Neural crest cell (in vitro differentiated cells): Measurements from ENCODE around the gene LINC00237. TPM values are rescaled to one million over a fixed set of nuclear protein-coding genes. Genes with fewer than 3 reads are reported as not detected.

Experiments
- DNase-seq: peaks from one replicate; pipeline ENCODE4 v3.0.0; 2021; ENCODE audit warnings: low read depth, mixed read lengths, low spot score
- H3K27ac Mint-ChIP-seq: one replicate; pipeline ENCODE4 v1.8.0; 2021; ENCODE audit warnings: mild to moderate bottlenecking, mixed read lengths; ENCODE audit not compliant: unreplicated experiment
- H3K27me3 Mint-ChIP-seq: 2 replicates; pipeline ENCODE4 v1.8.0; 2021; ENCODE audit warnings: low read depth, mild to moderate bottlenecking, mixed read lengths
- H3K36me3 Mint-ChIP-seq: 2 replicates; pipeline ENCODE4 v1.8.0; 2021; ENCODE audit warnings: low read depth, mild to moderate bottlenecking, mixed read lengths
- H3K4me1 Mint-ChIP-seq: 2 replicates; pipeline ENCODE4 v1.8.0; 2021; ENCODE audit warnings: mixed read lengths
- H3K4me3 Mint-ChIP-seq: one replicate; pipeline ENCODE4 v1.8.0; 2021; ENCODE audit warnings: mild to moderate bottlenecking, mixed read lengths
- H3K9me3 Mint-ChIP-seq: 2 replicates; pipeline ENCODE4 v1.8.0; 2021; ENCODE audit warnings: mixed read lengths
- total RNA-seq: library from RNA; stranded (reverse); gene quantifications from 2 replicates; pipeline ENCODE4 v1.2.1, GENCODE V29; 2021
- TF ChIP-seq, protein P1 (sequence below): fragments of 200-600 bp; sonication (generic); conservative IDR thresholded peaks from 2 replicates; pipeline ENCODE4 v1.5.0; 2021; ENCODE audit warnings: antibody characterized with exemption, mild to moderate bottlenecking

Gene LINC00237
- total RNA-seq, 1 donor from 2014 or later = not detected

DNA sequence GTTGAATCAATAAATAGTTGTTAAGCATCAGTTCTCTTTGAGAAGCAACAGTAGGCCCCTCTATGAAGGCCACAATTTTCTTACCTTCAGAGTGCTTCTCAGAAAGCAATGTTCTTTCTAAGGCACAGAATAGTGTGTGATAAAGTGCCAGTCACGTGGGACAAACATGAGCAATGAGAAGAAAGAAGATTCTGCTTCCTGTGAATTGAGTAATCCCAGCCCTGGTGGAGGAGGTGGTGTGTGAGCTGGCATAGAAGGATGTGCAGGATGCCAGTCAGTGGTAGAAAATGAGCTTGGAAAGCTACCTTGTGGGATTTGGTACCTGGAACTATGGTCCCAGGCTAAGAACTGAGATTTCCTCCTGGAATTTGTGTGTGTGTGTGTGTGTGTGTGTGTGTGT lies 41.4 kb upstream of the LINC00237 start:
- no peak overlapping the region for H3K4me3 Mint-ChIP-seq
- no peaks in the 10 kb centered on the region for H3K36me3 Mint-ChIP-seq
- H3K27ac Mint-ChIP-seq = no peak overlapping the region
- no peaks in the 10 kb centered on the region for H3K27me3 Mint-ChIP-seq
- no peaks in the 10 kb centered on the region for H3K4me1 Mint-ChIP-seq
- no peaks in the 10 kb centered on the region for H3K9me3 Mint-ChIP-seq
- DNase-seq = no peak
- TF ChIP-seq, protein P1, sequence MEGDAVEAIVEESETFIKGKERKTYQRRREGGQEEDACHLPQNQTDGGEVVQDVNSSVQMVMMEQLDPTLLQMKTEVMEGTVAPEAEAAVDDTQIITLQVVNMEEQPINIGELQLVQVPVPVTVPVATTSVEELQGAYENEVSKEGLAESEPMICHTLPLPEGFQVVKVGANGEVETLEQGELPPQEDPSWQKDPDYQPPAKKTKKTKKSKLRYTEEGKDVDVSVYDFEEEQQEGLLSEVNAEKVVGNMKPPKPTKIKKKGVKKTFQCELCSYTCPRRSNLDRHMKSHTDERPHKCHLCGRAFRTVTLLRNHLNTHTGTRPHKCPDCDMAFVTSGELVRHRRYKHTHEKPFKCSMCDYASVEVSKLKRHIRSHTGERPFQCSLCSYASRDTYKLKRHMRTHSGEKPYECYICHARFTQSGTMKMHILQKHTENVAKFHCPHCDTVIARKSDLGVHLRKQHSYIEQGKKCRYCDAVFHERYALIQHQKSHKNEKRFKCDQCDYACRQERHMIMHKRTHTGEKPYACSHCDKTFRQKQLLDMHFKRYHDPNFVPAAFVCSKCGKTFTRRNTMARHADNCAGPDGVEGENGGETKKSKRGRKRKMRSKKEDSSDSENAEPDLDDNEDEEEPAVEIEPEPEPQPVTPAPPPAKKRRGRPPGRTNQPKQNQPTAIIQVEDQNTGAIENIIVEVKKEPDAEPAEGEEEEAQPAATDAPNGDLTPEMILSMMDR = no peak

DNA sequence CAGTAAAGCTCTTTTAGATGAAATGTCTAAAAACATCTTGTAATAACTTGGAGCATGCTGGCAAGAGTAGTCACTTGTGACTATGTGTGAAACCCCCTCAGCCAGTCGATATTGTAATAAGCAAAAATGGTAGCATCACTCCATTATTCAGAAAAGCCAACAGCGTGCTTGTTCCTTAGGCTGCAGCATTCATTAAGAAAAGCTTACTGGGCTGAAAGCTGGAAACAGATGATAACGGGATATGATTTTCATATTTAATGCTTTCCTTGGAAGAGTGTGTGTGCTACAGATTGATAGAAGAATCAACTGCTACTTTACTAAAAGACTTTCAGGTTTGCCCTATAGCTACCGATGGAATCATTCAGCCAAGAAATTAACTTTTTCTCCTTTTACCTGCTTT lies 40.1 kb upstream of the LINC00237 start:
- H3K4me3 Mint-ChIP-seq = no peak overlapping the region
- H3K4me1 Mint-ChIP-seq = no peaks in the 10 kb centered on the region
- no peak overlapping the region for H3K27ac Mint-ChIP-seq
- DNase-seq = no peak
- TF ChIP-seq, protein P1 = no peak
- H3K36me3 Mint-ChIP-seq = no peaks in the 10 kb centered on the region
- H3K27me3 Mint-ChIP-seq = no peaks in the 10 kb centered on the region
- no peaks in the 10 kb centered on the region for H3K9me3 Mint-ChIP-seq

DNA sequence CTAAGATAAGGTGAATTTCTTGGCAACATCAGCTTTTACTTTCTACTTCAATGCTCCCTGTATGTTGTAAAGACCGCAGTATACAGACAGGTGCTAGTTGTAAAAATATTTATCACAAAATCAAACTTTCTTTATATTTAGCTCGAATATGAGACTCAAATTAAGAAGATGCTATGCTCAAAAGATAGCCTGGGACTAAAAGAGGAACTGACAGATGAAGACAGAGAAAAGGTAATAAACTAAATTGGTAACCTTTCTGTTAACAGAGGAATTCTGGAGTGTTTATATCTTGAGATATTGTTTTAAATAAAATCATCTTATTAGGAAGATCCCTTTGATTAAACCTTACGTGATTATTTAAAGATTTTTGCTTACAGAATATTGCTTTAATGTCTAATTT lies 39.3 kb upstream of the LINC00237 start:
- H3K27me3 Mint-ChIP-seq = no peaks in the 10 kb centered on the region
- H3K36me3 Mint-ChIP-seq = no peaks in the 10 kb centered on the region
- no peaks in the 10 kb centered on the region for H3K4me1 Mint-ChIP-seq
- TF ChIP-seq, protein P1 = no peak
- DNase-seq = no peak
- H3K4me3 Mint-ChIP-seq = no peak overlapping the region
- H3K9me3 Mint-ChIP-seq = no peaks in the 10 kb centered on the region
- no peak overlapping the region for H3K27ac Mint-ChIP-seq

DNA sequence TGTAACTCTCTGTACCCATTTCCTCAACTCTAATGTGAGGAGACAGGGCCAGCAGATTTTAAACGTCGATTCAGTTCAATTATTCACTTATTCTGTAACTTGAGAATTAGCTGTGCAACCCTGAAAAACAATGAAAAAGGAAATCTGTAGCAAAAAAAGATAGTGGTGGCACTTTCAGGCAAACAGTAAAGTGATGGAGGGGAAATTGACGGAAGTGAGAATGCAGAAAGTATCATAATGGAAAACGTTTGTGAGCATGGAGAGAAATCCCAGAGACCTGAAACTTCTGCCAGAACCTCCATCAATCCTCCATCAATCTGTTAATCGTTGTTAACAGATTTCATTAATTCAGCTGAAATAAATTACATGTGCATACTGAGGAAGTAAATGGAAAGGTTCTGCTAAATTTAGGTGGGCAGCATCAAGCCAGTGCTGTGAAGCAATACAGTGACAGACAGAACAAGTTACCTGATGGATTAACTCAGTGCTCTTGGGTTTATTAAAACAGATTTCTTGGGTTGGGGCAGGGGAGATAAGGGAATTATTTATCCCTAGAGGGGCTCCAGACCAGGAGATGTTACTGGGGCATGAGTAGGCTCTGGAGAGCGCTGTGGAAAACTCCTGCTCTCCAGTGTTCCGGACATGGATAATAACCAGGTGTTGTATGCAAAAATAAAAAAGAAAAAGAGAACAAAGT lies 37.2 kb upstream of the LINC00237 start:
- H3K4me1 Mint-ChIP-seq = no peaks in the 10 kb centered on the region
- no peaks in the 10 kb centered on the region for H3K9me3 Mint-ChIP-seq
- DNase-seq = no peak
- H3K27ac Mint-ChIP-seq = no peak overlapping the region
- no peaks in the 10 kb centered on the region for H3K36me3 Mint-ChIP-seq
- no peak overlapping the region for H3K4me3 Mint-ChIP-seq
- no peaks in the 10 kb centered on the region for H3K27me3 Mint-ChIP-seq
- TF ChIP-seq, protein P1 = no peak

DNA sequence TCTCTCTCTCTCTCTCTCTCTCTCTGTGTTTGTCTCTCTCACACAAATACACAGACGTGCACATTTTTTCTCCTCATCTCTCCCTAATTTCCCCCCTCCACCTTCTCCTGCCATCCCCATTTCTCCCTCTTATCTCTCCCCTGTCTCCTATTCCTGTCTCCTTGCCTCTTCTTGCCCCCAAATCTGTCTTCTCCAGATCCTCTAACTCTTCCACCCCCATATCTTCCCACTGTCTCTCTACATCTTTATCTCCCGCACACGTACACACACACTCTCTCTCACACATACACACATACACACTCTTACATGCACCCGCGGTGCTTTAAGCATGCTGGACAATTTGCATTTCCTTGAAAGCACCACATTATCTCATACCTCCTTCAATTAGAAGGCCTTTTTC lies 35.7 kb upstream of the LINC00237 start:
- Mint-ChIP-seq H3K4me1 (no peaks in the 10 kb centered on the region), H3K4me3 (no peak overlapping the region), H3K9me3 (no peaks in the 10 kb centered on the region), H3K27me3 (no peaks in the 10 kb centered on the region), H3K36me3 (peaks cover 2% of the 10 kb centered on the region), H3K27ac (no peak overlapping the region)
- TF ChIP-seq, protein P1 = no peak
- DNase-seq = no peak
